Measurements from ENCODE around the gene ATP2B2. TPM values are rescaled to one million over a fixed set of nuclear protein-coding genes. Genes with fewer than 3 reads are reported as not detected.

Gene ATP2B2
- polyA plus RNA-seq, 1 experiment: not detected

- Histone ChIP-seq H3K36me3 (ENCODE audit: control insufficient read depth, insufficient read depth, low read length) (no peaks in the 10 kb centered on the region), H3K27me3 (ENCODE audit: control insufficient read depth, insufficient read depth, low read length) (peaks cover 23% of the 10 kb centered on the region), H3K4me3 (ENCODE audit: low read depth, low read length) (no peak overlapping the region)
- TF ChIP-seq CTCF (IDR thresholded peaks at IDR 0.05; ENCODE audit: insufficient read depth, low read depth, low read length): no peak
- ChIA-PET CTCF (interaction anchor here (1.0 to 2.4 kb wide), 2 partner anchors 16 to 411 kb away, joined by 4 to 8 read pairs; no protein-coding TSS in a partner anchor), POLR2A (no interaction called here)
- DNase-seq (ENCODE audit: low read depth): no peak
These were observed 176.8 kb downstream of the ATP2B2 start for GRCh38 chr3:10328460-10329071.

- no peaks in the 10 kb centered on the region for H3K36me3 ChIP-seq (ENCODE audit: control insufficient read depth, insufficient read depth, low read length)
- ChIA-PET POLR2A (no interaction called here), CTCF (no interaction called here)
- H3K4me3 ChIP-seq (ENCODE audit: low read depth, low read length): no peak overlapping the region
- H3K27me3 ChIP-seq (ENCODE audit: control insufficient read depth, insufficient read depth, low read length): peaks cover 25% of the 10 kb centered on the region
- no peak for TF ChIP-seq CTCF (IDR thresholded peaks at IDR 0.05; ENCODE audit: insufficient read depth, low read depth, low read length)
- DNase-seq (ENCODE audit: low read depth): no peak
These were observed 177.8 kb downstream of the ATP2B2 start for GRCh38 chr3:10327592-10327991.

- ChIA-PET CTCF (interaction anchor here (1.5 to 3.6 kb wide), 2 partner anchors 12 to 21 kb away, joined by 5 to 14 read pairs; no protein-coding TSS in a partner anchor), POLR2A (interaction anchor here (0.6 kb wide), 1 partner anchor 517 kb away, joined by 3 read pairs; no protein-coding TSS in a partner anchor)
- Histone ChIP-seq H3K4me3 (ENCODE audit: low read depth, low read length) (no peak overlapping the region), H3K36me3 (ENCODE audit: control insufficient read depth, insufficient read depth, low read length) (peaks cover 8% of the 10 kb centered on the region), H3K27me3 (ENCODE audit: control insufficient read depth, insufficient read depth, low read length) (peaks cover 5% of the 10 kb centered on the region)
- TF ChIP-seq CTCF (IDR thresholded peaks at IDR 0.05; ENCODE audit: insufficient read depth, low read depth, low read length): peak; percentile 39
- no peak for DNase-seq (ENCODE audit: low read depth)
These were observed 183.1 kb downstream of the ATP2B2 start for GRCh38 chr3:10322352-10322710.

GRCh38 chr3:10321630-10322351 is 183.6 kb downstream of the ATP2B2 start:
- Histone ChIP-seq H3K36me3 (ENCODE audit: control insufficient read depth, insufficient read depth, low read length) (peaks cover 11% of the 10 kb centered on the region), H3K4me3 (ENCODE audit: low read depth, low read length) (no peak overlapping the region), H3K27me3 (ENCODE audit: control insufficient read depth, insufficient read depth, low read length) (peaks cover 5% of the 10 kb centered on the region)
- TF ChIP-seq CTCF (IDR thresholded peaks at IDR 0.05; ENCODE audit: insufficient read depth, low read depth, low read length): no peak
- ChIA-PET CTCF (interaction anchor here (0.8 to 3.6 kb wide), 4 partner anchors 13 to 575 kb away, joined by 3 to 14 read pairs (median 4); no protein-coding TSS in a partner anchor), POLR2A (interaction anchor here (0.6 kb wide), 1 partner anchor 517 kb away, joined by 3 read pairs; no protein-coding TSS in a partner anchor)
- no peak for DNase-seq (ENCODE audit: low read depth)

GRCh38 chr3:10320320-10320677 is 185.1 kb downstream of the ATP2B2 start:
- Histone ChIP-seq H3K36me3 (ENCODE audit: control insufficient read depth, insufficient read depth, low read length) (peaks cover 20% of the 10 kb centered on the region), H3K27me3 (ENCODE audit: control insufficient read depth, insufficient read depth, low read length) (peaks cover 2% of the 10 kb centered on the region), H3K4me3 (ENCODE audit: low read depth, low read length) (peak overlapping the region; percentile 96)
- DNase-seq (ENCODE audit: low read depth): no peak
- ChIA-PET CTCF (interaction anchor here (1.3 to 3.6 kb wide), 2 partner anchors 8 to 14 kb away, joined by 4 to 14 read pairs; no protein-coding TSS in a partner anchor), POLR2A (no interaction called here)
- TF ChIP-seq CTCF (IDR thresholded peaks at IDR 0.05; ENCODE audit: insufficient read depth, low read depth, low read length): no peak

Data from BJ (cell line).